Thoracic aorta (tissue), 2 donors: ENCODE measurements around the gene HARS1. TPM values are rescaled to one million over a fixed set of nuclear protein-coding genes. Genes with fewer than 3 reads are reported as not detected.
A peak's percentile ranks its signal among the peaks of the same experiment; 100 is the strongest.

Source experiments
- ATAC-seq: fragments of 150-250 bp; one replicate; pipeline ENCODE4 v1.8.0; 2017; ENCODE audit warnings: low read depth; ENCODE audit not compliant: insufficient number of reproducible peaks, low FRiP score
- DNase-seq: peaks from one replicate; pipeline ENCODE4 v3.0.0-alpha.2; 2020; ENCODE audit warnings: low spot score
- H3K27ac ChIP-seq, 2 donors: fragments of 200-600 bp; sonication (generic); 1 replicate in 1 of 2; 2 replicates in 1 of 2; pipeline ENCODE4 v1.5.1; 2016; ENCODE audit warnings: mild to moderate bottlenecking in 2 of 2, moderate library complexity in 2 of 2
- H3K27me3 ChIP-seq: fragments of 200-600 bp; sonication (generic); replicated peaks from 2 replicates; pipeline ENCODE4 v1.6.0; 2016; ENCODE audit warnings: mild to moderate bottlenecking; ENCODE audit not compliant: insufficient read depth
- H3K36me3 ChIP-seq: fragments of 200-600 bp; sonication (generic); one replicate; pipeline ENCODE4 v1.5.1; 2016
- H3K4me1 ChIP-seq, 2 donors: fragments of 200-600 bp; sonication (generic); 1 replicate in 1 of 2; 2 replicates in 1 of 2; pipeline versions ENCODE4 v1.5.1 to v1.6.0; 2016; ENCODE audit warnings: low read depth in 2 of 2, mild to moderate bottlenecking in 1 of 2; ENCODE audit not compliant: control insufficient read depth in 1 of 2
- H3K4me3 ChIP-seq: fragments of 200-600 bp; sonication (generic); 2 replicates; pipeline ENCODE4 v1.5.1; 2016; ENCODE audit warnings: mild to moderate bottlenecking
- H3K9me3 ChIP-seq: fragments of 200-600 bp; sonication (generic); 2 replicates; pipeline ENCODE4 v1.5.1; 2016
- CTCF ChIP-seq: fragments of 200-600 bp; sonication (generic); IDR thresholded peaks from one replicate; pipeline ENCODE4 v1.5.1; 2019; ENCODE audit warnings: antibody characterized with exemption
- total RNA-seq, 2 donors: library from RNA; depleted of rRNA; stranded (reverse); fragments of >200 nt; gene quantifications; one replicate each; pipeline versions ENCODE4 v1.1.0 to v1.2.3, GENCODE V29; 2016

The HARS1 gene
- total RNA-seq, 2 donors from 2014 or later: 46.4 to 68.2 TPM

GRCh38 chr5:140635291-140636257 lies 55.6 kb downstream of the HARS1 start:
- peaks cover 4 to 20% of the 10 kb centered on the region in 2 donors for H3K4me1 ChIP-seq
- ATAC-seq: no peak
- no peaks in the 10 kb centered on the region for H3K27me3 ChIP-seq
- no peak for TF ChIP-seq CTCF
- no peak overlapping the region for H3K27ac ChIP-seq
- no peaks in the 10 kb centered on the region for H3K36me3 ChIP-seq
- no peak for DNase-seq
- no peaks in the 10 kb centered on the region for H3K9me3 ChIP-seq
- no peak overlapping the region for H3K4me3 ChIP-seq

DNA sequence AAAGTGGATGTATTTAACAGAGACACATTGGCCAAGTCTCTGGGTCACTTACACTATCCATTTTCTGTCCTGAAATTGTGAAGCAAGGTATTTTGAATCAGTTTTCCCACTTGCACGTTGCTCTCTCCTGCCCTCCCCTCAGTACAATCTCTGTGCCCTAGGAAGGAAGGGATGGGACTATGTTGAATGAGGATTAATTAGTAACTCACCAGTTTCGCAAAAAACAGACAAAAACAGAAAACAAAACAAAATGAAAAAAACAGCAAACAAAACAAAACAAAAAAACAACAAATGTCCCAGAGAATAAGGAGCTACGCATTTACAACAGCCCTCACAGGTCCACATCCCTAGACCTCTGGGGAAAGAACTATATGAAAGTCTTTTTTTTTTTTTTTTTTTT lies 57.1 kb downstream of the HARS1 start:
- no peaks in the 10 kb centered on the region for H3K36me3 ChIP-seq
- no peak overlapping the region for H3K4me3 ChIP-seq
- ATAC-seq (no peak), DNase-seq (no peak)
- no peak for TF ChIP-seq CTCF
- H3K27ac ChIP-seq: no peak overlapping the region
- peaks cover 4 to 12% of the 10 kb centered on the region in 2 donors for H3K4me1 ChIP-seq
- no peaks in the 10 kb centered on the region for H3K9me3 ChIP-seq
- H3K27me3 ChIP-seq: no peaks in the 10 kb centered on the region

DNA sequence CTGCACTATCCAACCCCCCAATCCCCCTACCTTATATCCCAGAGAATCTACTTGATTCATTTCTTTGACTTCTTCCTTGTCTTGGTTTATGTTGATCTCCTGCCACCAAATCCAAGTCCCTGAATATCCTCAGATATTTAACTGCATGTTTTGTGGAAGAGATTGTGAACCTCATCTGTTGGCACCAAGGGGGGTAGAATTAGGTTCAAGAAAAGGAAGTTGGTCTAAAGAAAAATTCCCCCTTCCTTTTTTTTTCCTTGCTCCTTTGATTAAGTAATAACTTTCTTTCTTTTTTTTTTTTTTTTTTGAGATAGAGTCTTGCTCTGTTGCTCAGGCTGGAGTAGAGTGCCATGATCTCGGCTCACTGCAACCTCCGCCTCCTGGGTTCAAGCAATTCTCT lies 57.7 kb downstream of the HARS1 start:
- no peak for TF ChIP-seq CTCF
- H3K4me3 ChIP-seq: peak overlapping the region; percentile 76
- H3K27ac ChIP-seq: peak overlapping the region in 1 of 2 donors; percentile 63
- no peaks in the 10 kb centered on the region for H3K9me3 ChIP-seq
- peaks cover 4 to 12% of the 10 kb centered on the region in 2 donors for H3K4me1 ChIP-seq
- DNase-seq (no peak), ATAC-seq (no peak)
- no peaks in the 10 kb centered on the region for H3K36me3 ChIP-seq
- no peaks in the 10 kb centered on the region for H3K27me3 ChIP-seq

DNA sequence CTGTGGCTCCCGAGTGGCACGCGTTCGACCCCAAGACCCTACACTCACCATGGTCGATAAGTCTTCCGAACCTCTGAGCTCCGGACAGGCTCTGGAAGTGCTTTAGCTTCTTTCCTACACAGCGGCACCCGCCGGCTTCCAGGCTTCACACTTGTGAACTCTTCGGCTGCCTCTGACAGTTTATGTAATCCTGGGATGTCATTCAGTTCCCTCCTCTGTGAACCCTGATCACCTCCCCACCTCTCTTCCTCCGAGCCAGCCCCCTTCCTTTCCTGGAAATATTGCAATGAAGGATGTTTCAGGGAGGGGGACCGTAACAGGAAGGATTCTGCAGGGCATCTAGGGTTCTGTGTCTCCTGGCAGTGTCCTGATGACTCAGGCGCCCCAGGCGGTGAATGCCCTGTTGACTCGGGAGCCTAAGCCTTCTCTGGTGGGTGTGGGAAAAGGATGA lies 58.1 kb downstream of the HARS1 start, which contains the start of gene CD14:
Gene CD14 (minus strand): TSS at position 155 of the 451 bp plus-strand sequence. CDS start 104 bp downstream, at position 51.
- Histone ChIP-seq H3K27ac (peak within 1 kb of the TSS in 1 of 2 donors; percentile 63), H3K36me3 (no peaks in the 10 kb centered on the region), H3K4me1 (peaks cover 4 to 12% of the 10 kb centered on the region in 2 donors), H3K4me3 (peak within 1 kb of the TSS; percentile 76), H3K27me3 (no peaks in the 10 kb centered on the region), H3K9me3 (no peaks in the 10 kb centered on the region)
- DNase-seq (no peak), ATAC-seq (no peak)
- no peak for TF ChIP-seq CTCF

- TF ChIP-seq CTCF: no peak
- no peak for ATAC-seq
- peak overlapping the region; percentile 76 for H3K4me3 ChIP-seq
- no peaks in the 10 kb centered on the region for H3K9me3 ChIP-seq
- H3K27me3 ChIP-seq: no peaks in the 10 kb centered on the region
- DNase-seq: no peak
- no peaks in the 10 kb centered on the region for H3K36me3 ChIP-seq
- H3K4me1 ChIP-seq: peaks cover 4 to 12% of the 10 kb centered on the region in 2 donors
- H3K27ac ChIP-seq: peak overlapping the region in 1 of 2 donors; percentile 63
Measured at GRCh38 chr5:140632366-140633020, 58.7 kb downstream of the HARS1 start.
